K562 (cell line): Measurements from ENCODE around the gene MOB1B. TPM values are rescaled to one million over a fixed set of nuclear protein-coding genes. Genes with fewer than 3 reads are reported as not detected.

ENCODE experiments used
- ATAC-seq: fragments of 200-7000 bp; cut with Tn5 transposase; 3 replicates; pipeline ENCODE4 v1.9.1; 2020; ENCODE audit warnings: moderate library complexity
- BruUV-seq: library from RNA; stranded (reverse); fragments of 400-500 nt; replicated peaks from 2 replicates; lab custom pipeline; 2021; lab: Mats Ljungman, UMichigan
- CTCF ChIA-PET: fragments of 300-600 bp; formaldehyde crosslinking; extraction: SDS; loops from one replicate; lab custom pipeline; 2021; ENCODE audit warnings: low intra/inter-chr PET ratio; lab: Yijun Ruan, JAX
- POLR2A ChIA-PET: fragments of 300-600, 350-650 bp; sonication (Branson Sonifier 250); formaldehyde crosslinking; extraction: SDS; loops from one replicate; lab custom pipeline; 2021; ENCODE audit warnings: antibody characterized with exemption, inconsistent platforms; lab: Yijun Ruan, JAX
- DNase-seq, 4 experiments: peaks; one replicate each; pipeline versions ENCODE4 v3.0.0 to v3.0.0-alpha.2; 2011 to 2018; ENCODE audit warnings: low spot score in 3 of 4, mixed read lengths in 3 of 4; ENCODE audit errors: extremely low read depth in 1 of 4
- FAIRE-seq: peaks from 2 replicates; lab custom pipeline; 2011; peaks lifted over from hg19 to GRCh38; lab: Jason Lieb, UNC
- H2AFZ ChIP-seq: 2 replicates; pipeline ENCODE4 v1.6.0; 2011; ENCODE audit warnings: low read depth, low read length, control low read depth, inconsistent platforms
- H3K27ac ChIP-seq: fragments of 200-600 bp; 3 replicates; pipeline ENCODE4 v1.8.0; 2011; ENCODE audit warnings: low read depth, mild to moderate bottlenecking, control low read depth, inconsistent platforms, low read length, moderate library complexity, mixed read lengths; ENCODE audit errors: extremely low read depth
- H3K27me3 ChIP-seq, 2 experiments: fragments of 300-600 bp in 1 of 2; 2 replicates in 1 of 2; 3 replicates in 1 of 2; pipeline versions ENCODE4 v1.6.0 to v1.8.0; 2011; ENCODE audit warnings: inconsistent platforms in 2 of 2, low read length in 2 of 2, mild to moderate bottlenecking in 1 of 2, mixed read lengths in 1 of 2, moderate library complexity in 1 of 2; ENCODE audit not compliant: control insufficient read depth in 2 of 2, insufficient read depth in 2 of 2
- H3K36me3 ChIP-seq: fragments of 300-600 bp; 3 replicates; pipeline ENCODE4 v1.8.0; 2011; ENCODE audit warnings: mild to moderate bottlenecking, low read length, inconsistent platforms; ENCODE audit not compliant: control insufficient read depth, insufficient read depth
- H3K4me1 ChIP-seq, 2 experiments: fragments of 200-600 bp in 1 of 2; replicated peaks in 1 of 2; 2 replicates in 1 of 2; 3 replicates in 1 of 2; pipeline versions ENCODE4 v1.5.1 to v1.8.0; 2011; ENCODE audit warnings: inconsistent platforms in 2 of 2, low read length in 2 of 2, mild to moderate bottlenecking in 1 of 2, mixed read lengths in 1 of 2, moderate library complexity in 1 of 2; ENCODE audit not compliant: control insufficient read depth in 2 of 2, insufficient read depth in 2 of 2
- H3K4me2 ChIP-seq: 2 replicates; pipeline ENCODE4 v1.6.1; 2011; ENCODE audit warnings: low read length, control low read depth, inconsistent platforms, mixed read lengths; ENCODE audit not compliant: insufficient read depth
- H3K4me3 ChIP-seq: fragments of 200-600 bp; sonication (generic), shearing (Covaris generic); 2 replicates; pipeline ENCODE4 v1.5.1; 2016; ENCODE audit warnings: control low read depth, inconsistent platforms
- H3K79me2 ChIP-seq: fragments of 200-600 bp; 3 replicates; pipeline ENCODE4 v1.8.0; 2011; ENCODE audit warnings: low read length, inconsistent platforms; ENCODE audit not compliant: control insufficient read depth, insufficient read depth
- H3K9ac ChIP-seq, 2 experiments: 2 replicates each; pipeline versions ENCODE4 v1.6.0 to v1.6.1; 2011; ENCODE audit warnings: low read depth in 2 of 2, low read length in 2 of 2, control low read depth in 1 of 2, inconsistent platforms in 1 of 2, mild to moderate bottlenecking in 1 of 2, mixed read lengths in 1 of 2; ENCODE audit not compliant: insufficient read depth in 1 of 2
- H3K9me1 ChIP-seq: one replicate; pipeline ENCODE4 v1.6.0; 2011; ENCODE audit warnings: inconsistent platforms, mild to moderate bottlenecking, low read length, moderate library complexity; ENCODE audit not compliant: control insufficient read depth, insufficient read depth
- H3K9me3 ChIP-seq: replicated peaks from 2 replicates; pipeline ENCODE4 v1.5.1; 2011; ENCODE audit warnings: low read depth, low read length, inconsistent platforms; ENCODE audit not compliant: control insufficient read depth, insufficient read depth
- H4K20me1 ChIP-seq: replicated peaks from 2 replicates; pipeline ENCODE4 v1.6.1; 2011; ENCODE audit warnings: low read length, inconsistent platforms, mixed read lengths; ENCODE audit not compliant: control insufficient read depth, insufficient read depth
- C11orf30 ChIP-seq: fragments of 450-650 bp; IDR thresholded peaks from 2 replicates; pipeline ENCODE4 v1.6.1; 2016; ENCODE audit warnings: low read depth, mild to moderate bottlenecking
- CAMTA2 ChIP-seq: fragments of 250-450 bp; sonication (Bioruptor Pico); conservative IDR thresholded peaks from 2 replicates; pipeline ENCODE4 v1.5.1; 2022
- CEBPZ ChIP-seq: fragments of 150-350 bp; IDR thresholded peaks from 2 replicates; pipeline ENCODE4 v1.6.1; 2014; ENCODE audit warnings: low read depth, mild to moderate bottlenecking, low read length, borderline replicate concordance
- DIDO1 ChIP-seq: fragments of 450-650 bp; IDR thresholded peaks from 2 replicates; pipeline ENCODE4 v1.6.1; 2016; ENCODE audit warnings: low read depth, missing biosample characterization, missing genetic modification characterization
- E2F4 ChIP-seq: sonication (generic); formaldehyde crosslinking; IDR thresholded peaks from 2 replicates; pipeline ENCODE4 v1.8.0; 2022; ENCODE audit warnings: mild to moderate bottlenecking, low read depth, missing genetic modification reagents
- FOXA3 ChIP-seq, 2 experiments: fragments of 450-650 bp in 1 of 2; sonication (generic) in 1 of 2; formaldehyde crosslinking; IDR thresholded peaks in 1 of 2; conservative IDR thresholded peaks in 1 of 2; 2 replicates each; pipeline versions ENCODE4 v1.4.0 to v1.8.0; 2020 to 2022; ENCODE audit warnings: mild to moderate bottlenecking in 2 of 2, missing genetic modification reagents in 1 of 2
- HNRNPUL1 ChIP-seq: fragments of 200-400 bp; formaldehyde crosslinking; IDR thresholded peaks from 2 replicates; pipeline ENCODE4 v1.6.1; 2017; ENCODE audit warnings: low read length
- KLF6 ChIP-seq: fragments of 250-450 bp; sonication (Bioruptor Pico); IDR thresholded peaks from 2 replicates; pipeline ENCODE4 v1.4.0; 2020; ENCODE audit warnings: mild to moderate bottlenecking, moderate library complexity, borderline replicate concordance
- MAFF ChIP-seq: IDR thresholded peaks from 2 replicates; pipeline ENCODE4 v1.6.1; 2012; ENCODE audit warnings: low read length, improper control_type of control experiment
- MCM5 ChIP-seq: fragments of 450-650 bp; IDR thresholded peaks from 2 replicates; pipeline ENCODE4 v1.6.1; 2016; ENCODE audit warnings: low read depth
- NFE2 ChIP-seq: IDR thresholded peaks from 2 replicates; pipeline ENCODE4 v1.6.1; 2014; ENCODE audit warnings: antibody characterized with exemption, low read depth
- POLR2B ChIP-seq: fragments of 450-650 bp; IDR thresholded peaks from 2 replicates; pipeline ENCODE4 v1.6.1; 2018; ENCODE audit warnings: low read depth; ENCODE audit not compliant: partially characterized antibody
- RCOR1 ChIP-seq, 2 experiments: IDR thresholded peaks; 2 replicates each; pipeline ENCODE4 v1.6.1; 2012; ENCODE audit warnings: low read depth in 2 of 2, low read length in 2 of 2, borderline replicate concordance in 1 of 2, improper control_type of control experiment in 1 of 2
- SETDB1 ChIP-seq: IDR thresholded peaks from one replicate; pipeline ENCODE4 v1.6.1; 2012; ENCODE audit warnings: low read length, control low read depth, inconsistent platforms
- SRSF1 ChIP-seq: fragments of 200-400 bp; formaldehyde crosslinking; IDR thresholded peaks from 2 replicates; pipeline ENCODE4 v1.6.1; 2017; ENCODE audit warnings: mild to moderate bottlenecking, low read depth, low read length, moderate library complexity
- THRA ChIP-seq: fragments of 450-650 bp; IDR thresholded peaks from 2 replicates; pipeline ENCODE4 v1.6.1; 2017; ENCODE audit warnings: mild to moderate bottlenecking, moderate library complexity
- ZNF24 ChIP-seq: fragments of 450-650 bp; IDR thresholded peaks from 2 replicates; pipeline ENCODE4 v1.6.1; 2016
- WGBS: fragments of 100-300 bp; shearing (Covaris generic); methylation state at CpG from one replicate; pipeline ENCODE4 v1.1.6; 2016; ENCODE audit warnings: low coverage, mixed read lengths; ENCODE audit not compliant: insufficient coverage; ENCODE audit errors: missing lambda C conversion rate; 5-methylcytosine and 5-hydroxymethylcytosine counted together
- in situ Hi-C: fragments of 300-500 bp; cut with MboI; formaldehyde crosslinking; loops from 4 replicates; pipeline ENCODE4 v1.15.0; 2018; ENCODE audit warnings: inconsistent platforms, mixed read lengths
- intact Hi-C: fragments of 100-400 bp; cut with micrococcal nuclease; formaldehyde crosslinking; loops from 2 replicates; pipeline ENCODE4 v1.14.2; 2022
- polyA plus RNA-seq, 8 experiments: library from polyadenylated mRNA; depleted of rRNA in 4 of 8; stranded (reverse) in 5 of 8; unstranded in 3 of 8; fragments of >200 nt; fragmentation: Nextera tagmentation in 2 of 8; fragmentation: Illumina TruSeq in 1 of 8; extraction: Ambion mirVana in 2 of 8; extraction: Trizol in 1 of 8; gene quantifications; 2 replicates each; pipeline versions ENCODE4 v1.2.1 to v1.2.3, GENCODE V29; 2011 to 2014; ENCODE audit warnings: inconsistent platforms in 1 of 8, missing spikeins in 1 of 8
- total RNA-seq, 7 experiments: library from RNA; depleted of rRNA in 6 of 7; stranded (reverse); fragments of >200 nt in 6 of 7; fragmentation: Illumina TruSeq in 2 of 7; extraction: Trizol in 2 of 7; gene quantifications; 2 replicates each; pipeline versions ENCODE4 v1.2.1 to v1.2.3, GENCODE V29; 2011 to 2021; ENCODE audit warnings: low replicate concordance in 1 of 7

MOB1B gene
- total and polyA plus RNA-seq, 9 of the 15 experiments (the other 6 are each of a cell fraction or from before 2014, with no cell fraction given) = 8.4 to 37.8 (median 19.0) TPM

GRCh38 chr4:70969076-70969475 is 66.9 kb downstream of the MOB1B start (continued):
- TF ChIP-seq KLF6 (CRISPR knock-in tag) (no peak), SRSF1 (no peak), MCM5 (no peak), ZNF24 (no peak)

GRCh38 chr4:70976252-70976651 is 74.1 kb downstream of the MOB1B start:
- no peaks in the 10 kb centered on the region for H3K9me3 ChIP-seq
- in situ Hi-C loops = no loop called here
- H2AFZ ChIP-seq = no peak overlapping the region
- ATAC-seq (no peak), FAIRE-seq (no peak), DNase-seq (no peak)
- no peak overlapping the region for H3K4me3 ChIP-seq
- WGBS = 30% methylated on average over 3 of the region's 3 CpGs
- BruUV-seq = no TSS peak
- no peaks in the 10 kb centered on the region for H3K9me1 ChIP-seq
- CTCF ChIA-PET = no interaction called here
- no peaks in the 10 kb centered on the region for H3K27me3 ChIP-seq
- no peak overlapping the region for H3K9ac ChIP-seq
- POLR2A ChIA-PET = no interaction called here
- no peaks in the 10 kb centered on the region for H3K79me2 ChIP-seq
- no peak overlapping the region for H3K27ac ChIP-seq
- H3K4me2 ChIP-seq = no peak overlapping the region
- H4K20me1 ChIP-seq = no peaks in the 10 kb centered on the region
- H3K36me3 ChIP-seq = peaks cover 75% of the 10 kb centered on the region
- H3K4me1 ChIP-seq = peaks cover 3 to 5% of the 10 kb centered on the region in 2 experiments; a peak in 3 of 5 replicates
- intact Hi-C loops = no loop called here
- peak; percentile 55 for TF ChIP-seq NFE2
- no peak for TF ChIP-seq THRA
- TF ChIP-seq DIDO1 = no peak
- TF ChIP-seq SETDB1 = no peak
- TF ChIP-seq RCOR1 (IDR thresholded peaks at IDR 0.05; ENCODE audit: borderline replicate concordance in 1 of 2, low read depth in 2 of 2, low read length in 2 of 2) = peak in 1 of 2 experiments; percentile 32; a peak in 1 of 4 replicates
- no peak for TF ChIP-seq CEBPZ
- no peak for TF ChIP-seq E2F4 (CRISPR knock-in tag)
- peak in 1 of 2 experiments; percentile 39; a peak in 1 of 4 replicates for TF ChIP-seq FOXA3 (CRISPR knock-in tag; conservative IDR thresholded peaks at IDR 0.05 in 1 of 2, IDR thresholded peaks at IDR 0.05 in 1 of 2)
- no peak for TF ChIP-seq POLR2B
- TF ChIP-seq MAFF = peak; percentile 38; the same call in 1 of the 2 replicates
- TF ChIP-seq CAMTA2 (CRISPR knock-in tag) = no peak
- peak; percentile 77 for TF ChIP-seq C11orf30
- no peak for TF ChIP-seq HNRNPUL1
